ENCODE data around the gene APLP1.
"Not testable (repeated sequence)": the region's sequence is repeated elsewhere in the genome, so short reads cannot be mapped to it uniquely, and the experiment has no call there.

The APLP1 gene

DNA sequence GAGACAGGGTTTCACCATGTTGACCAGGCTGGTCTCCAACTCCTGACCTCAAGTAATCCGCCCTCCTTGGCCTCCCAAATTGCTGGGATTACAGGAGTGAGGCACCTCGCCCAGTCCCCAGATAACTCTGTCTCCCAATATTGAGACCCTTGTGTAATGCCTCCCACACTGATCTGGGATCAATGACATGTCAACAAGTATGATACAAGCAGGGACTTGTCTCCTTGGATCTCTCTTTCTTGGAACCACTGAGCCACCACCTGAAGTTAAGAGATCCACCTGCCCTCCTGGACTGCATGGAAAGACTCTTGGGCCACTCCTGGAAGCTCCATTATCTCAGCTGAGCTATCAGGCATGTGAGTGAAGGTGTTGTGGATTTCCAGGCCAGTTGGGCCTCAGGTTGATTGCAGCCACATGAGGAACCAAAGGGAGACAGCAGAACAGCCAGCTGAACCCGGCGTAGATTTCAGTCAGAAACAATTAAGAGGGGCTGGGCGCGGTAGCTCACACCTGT, 16.9 kb downstream of the APLP1 start:
- H3K4me1 ChIP-seq (ENCODE audit: control insufficient read depth, insufficient read depth, low read length): no peaks in the 10 kb centered on the region
- H3K9ac ChIP-seq (ENCODE audit: low read length): no peak overlapping the region
- no peak overlapping the region for H3K27ac ChIP-seq (ENCODE audit: low read depth, low read length)
- H3K4me3 ChIP-seq (ENCODE audit: low read depth, low read length): no peak overlapping the region
- H3K27me3 ChIP-seq (ENCODE audit: control insufficient read depth, insufficient read depth, low read length): no peaks in the 10 kb centered on the region
- peaks cover 30% of the 10 kb centered on the region for H3K36me3 ChIP-seq (ENCODE audit: control insufficient read depth, insufficient read depth, low read length)
- H3K9me3 ChIP-seq (ENCODE audit: control insufficient read depth, insufficient read depth, low read depth, low read length): no peaks in the 10 kb centered on the region

DNA sequence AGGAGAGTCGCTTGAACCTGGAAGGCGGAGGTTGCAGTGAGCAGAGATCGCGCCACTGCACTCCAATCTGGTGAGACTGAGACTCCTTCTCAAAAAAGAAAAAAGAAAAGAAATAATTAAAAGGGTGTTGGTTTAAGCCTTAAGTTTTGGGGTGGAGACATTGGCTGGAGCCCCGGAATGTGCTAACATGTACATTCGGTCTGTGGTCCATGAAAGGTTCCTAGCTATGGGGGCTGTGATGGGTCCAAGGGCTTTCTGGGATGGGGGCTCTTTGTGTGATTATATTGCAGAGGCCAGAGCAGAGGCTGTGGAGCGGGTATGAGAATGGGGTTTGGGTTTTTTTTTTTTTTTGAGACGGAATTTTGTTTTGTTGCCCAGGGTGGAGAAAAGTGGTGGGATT, 17.5 kb downstream of the APLP1 start:
- peaks cover 36% of the 10 kb centered on the region for H3K36me3 ChIP-seq (ENCODE audit: control insufficient read depth, insufficient read depth, low read length)
- no peak overlapping the region for H3K27ac ChIP-seq (ENCODE audit: low read depth, low read length)
- no peaks in the 10 kb centered on the region for H3K4me1 ChIP-seq (ENCODE audit: control insufficient read depth, insufficient read depth, low read length)
- no peak overlapping the region for H3K4me3 ChIP-seq (ENCODE audit: low read depth, low read length)
- H3K9me3 ChIP-seq (ENCODE audit: control insufficient read depth, insufficient read depth, low read depth, low read length): no peaks in the 10 kb centered on the region
- H3K27me3 ChIP-seq (ENCODE audit: control insufficient read depth, insufficient read depth, low read length): no peaks in the 10 kb centered on the region
- no peak overlapping the region for H3K9ac ChIP-seq (ENCODE audit: low read length)

DNA sequence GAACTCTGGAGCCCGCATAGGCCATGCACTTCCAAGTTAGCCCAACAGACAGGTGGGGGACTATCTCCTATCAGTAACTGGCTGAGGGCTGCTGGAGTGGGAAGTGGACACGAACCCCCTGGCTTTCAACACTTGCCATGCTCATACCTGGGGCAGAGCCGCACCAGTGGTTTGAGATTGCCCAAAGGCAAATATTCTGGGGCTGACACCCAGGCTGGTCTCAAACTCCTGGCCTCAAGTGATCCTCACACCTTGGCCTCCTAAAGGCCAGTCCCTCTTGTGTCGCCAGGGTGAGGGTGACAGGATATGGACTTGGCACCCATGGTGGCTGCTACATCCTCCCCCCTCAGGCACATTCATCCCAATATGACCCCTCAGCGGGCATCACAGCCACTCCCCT, 18.8 kb downstream of the APLP1 start:
- no peaks in the 10 kb centered on the region for H3K27me3 ChIP-seq (ENCODE audit: control insufficient read depth, insufficient read depth, low read length)
- H3K9ac ChIP-seq (ENCODE audit: low read length): no peak overlapping the region
- H3K27ac ChIP-seq (ENCODE audit: low read depth, low read length): no peak overlapping the region
- no peaks in the 10 kb centered on the region for H3K4me1 ChIP-seq (ENCODE audit: control insufficient read depth, insufficient read depth, low read length)
- peaks cover 42% of the 10 kb centered on the region for H3K36me3 ChIP-seq (ENCODE audit: control insufficient read depth, insufficient read depth, low read length)
- no peak overlapping the region for H3K4me3 ChIP-seq (ENCODE audit: low read depth, low read length)
- H3K9me3 ChIP-seq (ENCODE audit: control insufficient read depth, insufficient read depth, low read depth, low read length): no peaks in the 10 kb centered on the region

DNA sequence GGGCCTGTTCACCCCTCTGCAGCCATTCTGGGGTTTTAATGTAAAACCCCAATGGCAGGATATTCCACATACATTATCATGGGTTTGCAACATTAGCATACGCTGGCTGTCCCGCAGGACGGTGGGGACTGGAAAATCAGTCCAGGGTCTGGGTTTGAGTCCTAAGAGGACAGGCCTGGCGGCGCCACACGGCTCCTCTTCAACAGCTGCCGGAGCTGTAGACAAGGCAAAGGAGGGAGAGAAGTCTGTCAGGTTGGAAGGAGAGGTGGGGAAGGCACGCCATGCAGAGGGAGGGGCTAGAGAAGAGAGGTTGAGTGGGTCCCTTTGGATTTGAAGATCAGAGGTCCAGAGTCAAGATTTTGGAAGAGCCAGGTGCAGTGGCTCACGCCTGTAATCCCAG, 20.0 kb downstream of the APLP1 start:
- peaks cover 51% of the 10 kb centered on the region for H3K36me3 ChIP-seq (ENCODE audit: control insufficient read depth, insufficient read depth, low read length)

DNA sequence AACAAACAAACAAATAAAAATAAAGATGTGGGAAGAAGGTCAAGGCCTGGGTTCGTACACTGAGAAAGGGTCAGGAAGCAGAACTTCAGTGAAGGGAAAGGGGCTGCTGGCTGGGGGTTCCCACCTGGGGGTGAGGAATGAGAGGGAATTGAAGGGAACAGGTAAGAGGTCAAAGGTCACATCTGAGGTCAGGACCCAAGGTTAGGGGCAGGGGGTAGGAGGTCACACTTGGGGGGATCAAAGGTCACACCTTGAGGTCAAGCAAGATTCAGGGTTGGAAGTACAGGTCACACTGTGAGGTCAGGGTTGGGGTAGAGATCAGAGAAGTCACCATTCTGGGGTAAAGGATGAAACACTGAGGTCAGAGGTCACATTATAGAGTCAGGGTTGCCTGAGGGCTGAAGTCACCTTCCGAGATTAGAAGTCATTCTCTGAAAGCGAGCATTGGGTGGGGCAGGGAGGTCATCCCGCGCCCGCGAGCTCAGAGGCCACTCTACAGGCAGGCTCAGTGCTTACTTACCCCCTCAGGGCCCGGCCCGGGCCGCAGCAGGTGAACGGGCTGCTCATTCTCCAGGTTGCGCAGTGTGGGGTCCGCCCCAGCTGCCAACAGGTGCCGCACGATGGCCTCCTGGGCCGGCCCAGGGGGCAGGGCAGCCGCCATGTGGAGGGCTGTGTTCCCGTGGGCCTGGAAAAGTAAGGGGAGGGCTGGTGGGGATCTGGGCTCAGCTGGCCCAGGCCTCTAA, 21.2 kb downstream of the APLP1 start:
- H3K4me3 ChIP-seq (ENCODE audit: low read depth, low read length): no peak overlapping the region
- no peak overlapping the region for H3K27ac ChIP-seq (ENCODE audit: low read depth, low read length)
- H3K9ac ChIP-seq (ENCODE audit: low read length): no peak overlapping the region
- peaks cover 60% of the 10 kb centered on the region for H3K36me3 ChIP-seq (ENCODE audit: control insufficient read depth, insufficient read depth, low read length)
- H3K9me3 ChIP-seq (ENCODE audit: control insufficient read depth, insufficient read depth, low read depth, low read length): no peaks in the 10 kb centered on the region
- H3K27me3 ChIP-seq (ENCODE audit: control insufficient read depth, insufficient read depth, low read length): no peaks in the 10 kb centered on the region
- H3K4me1 ChIP-seq (ENCODE audit: control insufficient read depth, insufficient read depth, low read length): no peaks in the 10 kb centered on the region

More for the DNA sequence above, 20.0 kb downstream of the APLP1 start:
- no peak overlapping the region for H3K4me3 ChIP-seq (ENCODE audit: low read depth, low read length)
- no peaks in the 10 kb centered on the region for H3K4me1 ChIP-seq (ENCODE audit: control insufficient read depth, insufficient read depth, low read length)
- no peaks in the 10 kb centered on the region for H3K27me3 ChIP-seq (ENCODE audit: control insufficient read depth, insufficient read depth, low read length)
- H3K27ac ChIP-seq (ENCODE audit: low read depth, low read length): no peak overlapping the region
- no peak overlapping the region for H3K9ac ChIP-seq (ENCODE audit: low read length)
- H3K9me3 ChIP-seq (ENCODE audit: control insufficient read depth, insufficient read depth, low read depth, low read length): no peaks in the 10 kb centered on the region

DNA sequence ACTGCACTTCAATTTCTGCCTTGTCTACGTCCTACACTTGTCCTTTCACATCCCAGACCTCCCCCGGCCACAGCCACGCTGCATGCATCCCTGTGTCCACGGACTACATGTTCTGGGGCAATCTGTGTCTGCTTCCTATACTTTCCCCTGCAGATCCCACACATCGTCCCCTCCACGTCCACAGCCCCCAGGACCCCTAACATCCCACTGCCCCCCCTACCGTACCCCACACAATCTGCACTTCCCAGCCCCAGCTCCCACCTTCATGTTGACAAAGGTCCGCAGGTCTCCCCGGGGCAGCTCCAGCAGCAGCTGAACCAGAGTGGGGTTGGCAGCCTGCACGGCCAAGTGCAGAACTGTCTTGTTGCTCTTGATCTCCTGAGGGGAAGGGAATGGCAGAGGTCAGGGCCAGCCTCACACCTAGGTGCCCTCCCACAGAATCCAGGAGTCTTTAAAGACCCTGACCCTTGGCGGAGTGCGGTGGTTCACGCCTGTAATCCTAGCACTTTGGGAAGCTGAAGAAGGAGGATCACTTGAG, 21.8 kb downstream of the APLP1 start:
- Histone ChIP-seq H3K27me3 (ENCODE audit: control insufficient read depth, insufficient read depth, low read length) (no peaks in the 10 kb centered on the region), H3K27ac (ENCODE audit: low read depth, low read length) (no peak overlapping the region), H3K4me3 (ENCODE audit: low read depth, low read length) (no peak overlapping the region), H3K4me1 (ENCODE audit: control insufficient read depth, insufficient read depth, low read length) (no peaks in the 10 kb centered on the region), H3K9ac (ENCODE audit: low read length) (no peak overlapping the region), H3K36me3 (ENCODE audit: control insufficient read depth, insufficient read depth, low read length) (peaks cover 65% of the 10 kb centered on the region), H3K9me3 (ENCODE audit: control insufficient read depth, insufficient read depth, low read depth, low read length) (no peaks in the 10 kb centered on the region)

DNA sequence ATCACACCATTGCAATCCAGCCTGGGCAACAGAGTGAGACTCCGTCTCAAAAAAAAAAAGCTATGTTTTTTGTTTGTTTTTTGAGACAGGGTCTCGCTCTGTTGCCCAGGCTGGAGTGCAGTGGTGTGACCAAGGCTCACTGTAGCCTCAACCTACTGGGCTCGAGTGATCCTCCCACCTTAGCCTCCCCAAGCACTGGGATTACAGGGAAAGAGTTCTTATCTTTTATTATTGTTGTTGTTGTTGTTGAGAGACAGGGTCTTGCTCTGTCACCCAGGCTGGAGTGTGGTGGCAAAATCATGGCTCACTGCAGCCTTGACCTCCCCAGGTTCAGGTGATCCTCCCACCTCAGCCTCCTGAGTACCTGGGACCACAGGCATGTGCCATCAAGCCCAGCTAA, 23.4 kb downstream of the APLP1 start:
- not testable (repeated sequence) for H3K27ac ChIP-seq (ENCODE audit: low read depth, low read length); H3K9me3 ChIP-seq (ENCODE audit: control insufficient read depth, insufficient read depth, low read depth, low read length); H3K4me3 ChIP-seq (ENCODE audit: low read depth, low read length); H3K27me3 ChIP-seq (ENCODE audit: control insufficient read depth, insufficient read depth, low read length); H3K4me1 ChIP-seq (ENCODE audit: control insufficient read depth, insufficient read depth, low read length); H3K9ac ChIP-seq (ENCODE audit: low read length)
- peaks cover 80% of the 10 kb centered on the region for H3K36me3 ChIP-seq (ENCODE audit: control insufficient read depth, insufficient read depth, low read length)

DNA sequence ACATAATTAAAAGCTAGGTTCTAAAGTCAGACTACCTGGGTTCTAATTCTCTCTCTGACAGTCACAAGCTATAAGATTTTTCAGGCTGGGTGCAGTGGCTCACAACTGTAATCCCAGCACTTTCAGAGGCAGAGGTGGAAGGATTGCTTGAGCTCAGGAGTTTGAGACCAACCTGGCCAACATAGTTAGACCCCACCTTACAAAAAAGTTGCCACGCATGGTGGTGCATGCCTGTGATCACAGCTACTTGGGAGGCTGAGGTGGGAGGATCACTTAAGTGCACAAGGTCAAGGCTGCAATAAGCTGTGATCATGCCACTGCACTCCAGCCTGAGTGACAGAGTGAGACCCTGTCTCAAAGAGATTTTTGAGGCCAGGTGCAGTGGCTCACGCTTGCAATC, 26.0 kb downstream of the APLP1 start:
- H3K27ac ChIP-seq (ENCODE audit: low read depth, low read length): no peak overlapping the region
- H3K4me1 ChIP-seq (ENCODE audit: control insufficient read depth, insufficient read depth, low read length): no peaks in the 10 kb centered on the region
- no peaks in the 10 kb centered on the region for H3K27me3 ChIP-seq (ENCODE audit: control insufficient read depth, insufficient read depth, low read length)
- H3K36me3 ChIP-seq (ENCODE audit: control insufficient read depth, insufficient read depth, low read length): peaks cover 73% of the 10 kb centered on the region
- no peak overlapping the region for H3K4me3 ChIP-seq (ENCODE audit: low read depth, low read length)
- H3K9ac ChIP-seq (ENCODE audit: low read length): no peak overlapping the region
- no peaks in the 10 kb centered on the region for H3K9me3 ChIP-seq (ENCODE audit: control insufficient read depth, insufficient read depth, low read depth, low read length)

DNA sequence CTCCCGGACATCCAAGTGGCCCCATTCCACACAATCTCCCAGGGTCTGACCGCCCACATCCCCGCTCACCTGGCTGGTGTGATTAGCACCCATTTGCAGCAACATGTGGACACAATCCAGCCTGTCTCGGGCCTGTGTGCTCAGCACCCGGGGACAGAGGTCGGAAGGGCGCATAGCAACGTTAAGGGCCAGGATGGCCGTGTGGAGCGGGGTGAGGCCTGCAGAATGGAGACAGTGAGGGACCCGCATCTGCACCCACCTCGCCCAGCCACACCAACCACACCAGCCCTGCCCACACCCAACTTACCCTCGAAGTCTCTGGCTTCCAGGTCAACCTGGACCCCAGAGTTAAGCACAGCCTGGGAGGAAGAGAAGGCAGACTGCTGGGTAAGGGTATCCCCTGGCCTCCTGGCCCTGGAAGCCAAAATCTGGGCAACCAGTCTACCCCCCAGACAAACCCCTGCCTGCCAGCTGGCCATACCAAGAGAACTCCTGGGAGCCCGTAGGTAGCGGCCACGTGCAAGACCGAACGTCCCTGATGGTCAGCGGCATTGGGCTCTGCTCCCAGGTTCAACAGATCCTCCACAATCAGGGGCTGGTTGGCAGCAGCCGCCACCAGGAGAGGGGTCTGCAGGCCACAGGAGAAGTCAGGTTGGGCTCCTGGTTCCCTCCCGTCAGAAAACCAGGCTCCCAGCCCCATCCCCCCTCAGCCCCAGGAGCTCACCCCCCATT, 27.7 kb downstream of the APLP1 start:
- H3K27ac ChIP-seq (ENCODE audit: low read depth, low read length): no peak overlapping the region
- peaks cover 56% of the 10 kb centered on the region for H3K36me3 ChIP-seq (ENCODE audit: control insufficient read depth, insufficient read depth, low read length)
- H3K9ac ChIP-seq (ENCODE audit: low read length): no peak overlapping the region
- H3K9me3 ChIP-seq (ENCODE audit: control insufficient read depth, insufficient read depth, low read depth, low read length): no peaks in the 10 kb centered on the region
- no peak overlapping the region for H3K4me3 ChIP-seq (ENCODE audit: low read depth, low read length)
- H3K27me3 ChIP-seq (ENCODE audit: control insufficient read depth, insufficient read depth, low read length): no peaks in the 10 kb centered on the region
- H3K4me1 ChIP-seq (ENCODE audit: control insufficient read depth, insufficient read depth, low read length): no peaks in the 10 kb centered on the region

DNA sequence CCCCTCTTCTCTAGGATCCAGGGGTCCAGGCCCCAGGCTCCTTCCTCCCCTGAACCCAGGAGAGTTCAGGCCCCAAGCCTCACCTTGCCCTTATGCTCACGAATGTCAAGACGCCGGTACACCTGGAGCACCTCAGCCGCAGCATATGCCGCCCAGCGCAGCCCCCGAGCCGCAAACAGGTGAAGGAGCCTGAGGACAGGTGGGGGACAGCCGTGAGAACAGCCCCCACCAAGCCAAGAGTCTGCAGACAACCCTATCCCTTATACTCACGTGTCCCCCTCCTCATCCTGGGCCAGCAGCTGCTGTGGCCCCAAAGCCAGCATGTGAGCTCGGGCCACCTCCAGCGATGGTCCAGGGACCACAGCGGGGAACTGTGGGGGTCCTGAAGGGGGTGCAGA, 28.3 kb downstream of the APLP1 start:
- peaks cover 55% of the 10 kb centered on the region for H3K36me3 ChIP-seq (ENCODE audit: control insufficient read depth, insufficient read depth, low read length)

More for the DNA sequence above, 28.3 kb downstream of the APLP1 start:
- Histone ChIP-seq H3K4me1 (ENCODE audit: control insufficient read depth, insufficient read depth, low read length) (peaks cover 5% of the 10 kb centered on the region), H3K27ac (ENCODE audit: low read depth, low read length) (no peak overlapping the region), H3K27me3 (ENCODE audit: control insufficient read depth, insufficient read depth, low read length) (no peaks in the 10 kb centered on the region), H3K4me3 (ENCODE audit: low read depth, low read length) (no peak overlapping the region), H3K9ac (ENCODE audit: low read length) (no peak overlapping the region), H3K9me3 (ENCODE audit: control insufficient read depth, insufficient read depth, low read depth, low read length) (no peaks in the 10 kb centered on the region)

All from HUES6 (cell line).